H1 (cell line): ENCODE data around the gene HOXA6. TPM values are rescaled to one million over a fixed set of nuclear protein-coding genes. Genes with fewer than 3 reads are reported as not detected.
A peak's percentile ranks its signal among the peaks of the same experiment; 100 is the strongest.

Experiments used
- ATF3 ChIP-seq: IDR thresholded peaks from 2 replicates; pipeline ENCODE4 v1.6.1; 2011; ENCODE audit warnings: low read depth, mild to moderate bottlenecking, low read length; ENCODE audit not compliant: insufficient read depth
- CEBPB ChIP-seq: IDR thresholded peaks from 2 replicates; pipeline ENCODE4 v1.6.1; 2012; ENCODE audit warnings: low read depth, low read length
- CHD7 ChIP-seq: fragments of 300-600 bp; sonication (generic); IDR thresholded peaks from 2 replicates; pipeline ENCODE4 v1.7.1; 2012; ENCODE audit warnings: low read length, moderate library complexity, mild to moderate bottlenecking, inconsistent platforms; ENCODE audit not compliant: insufficient replicate concordance
- EZH2 ChIP-seq: fragments of 200-600 bp; sonication (generic); IDR thresholded peaks from 2 replicates; pipeline ENCODE4 v1.7.1; 2012; ENCODE audit warnings: low read depth, mild to moderate bottlenecking, moderate library complexity, low read length, inconsistent platforms; ENCODE audit not compliant: severe bottlenecking
- MAX ChIP-seq: IDR thresholded peaks from 2 replicates; pipeline ENCODE4 v1.6.1; 2012; ENCODE audit warnings: inconsistent platforms
- POLR2AphosphoS5 ChIP-seq: IDR thresholded peaks from 2 replicates; pipeline ENCODE4 v1.6.1; 2011; ENCODE audit warnings: low read depth, low read length
- RAD21 ChIP-seq, 2 experiments: IDR thresholded peaks in 1 of 2; conservative IDR thresholded peaks in 1 of 2; 2 replicates each; pipeline ENCODE4 v1.6.1; 2011; ENCODE audit warnings: low read depth in 2 of 2, low read length in 2 of 2, improper control_type of control experiment in 1 of 2, inconsistent platforms in 1 of 2, mild to moderate bottlenecking in 1 of 2, moderate library complexity in 1 of 2
- RBBP5 ChIP-seq: IDR thresholded peaks from 2 replicates; pipeline ENCODE4 v1.7.1; 2012; ENCODE audit warnings: low read depth, mild to moderate bottlenecking, inconsistent platforms, low read length, moderate library complexity, borderline replicate concordance
- SIN3A ChIP-seq, 2 experiments: IDR thresholded peaks in 1 of 2; conservative IDR thresholded peaks in 1 of 2; 2 replicates each; pipeline ENCODE4 v1.6.1; 2011 to 2012; ENCODE audit warnings: low read length in 2 of 2, improper control_type of control experiment in 1 of 2, low read depth in 1 of 2, mild to moderate bottlenecking in 1 of 2
- polyA plus RNA-seq, 7 experiments: library from polyadenylated mRNA; depleted of rRNA in 3 of 7; stranded (reverse) in 5 of 7; unstranded in 2 of 7; fragments of >200 nt in 5 of 7; fragments of 200-250 nt in 2 of 7; gene quantifications; 1 replicate in 5 of 7; 2 replicates in 1 of 7; 4 replicates in 1 of 7; pipeline versions ENCODE4 v1.2.1 to v1.2.3, GENCODE V29; 2011 to 2013; ENCODE audit warnings: missing spikeins in 2 of 7, mixed read lengths in 2 of 7
- total RNA-seq: library from RNA; stranded (reverse); fragmentation: NEBNext Ultra II Directional; extraction: Animal tissue kit (Norgen Biotek cat#: 25700); gene quantifications from 2 replicates; pipeline ENCODE4 v1.2.1, GENCODE V29; 2021

The HOXA6 gene
- total and polyA plus RNA-seq, 2 of the 8 experiments (the other 6 are each of a cell fraction or from before 2014, with no cell fraction given), result not detected

- TF ChIP-seq MAX, result no peak
- peak; percentile 7 to 19; a peak in 2 of 4 replicates for TF ChIP-seq RAD21 (IDR thresholded peaks at IDR 0.05 in 1 of 2, conservative IDR thresholded peaks at IDR 0.05 in 1 of 2; ENCODE audit: low read depth in 2 of 2, low read length in 2 of 2)
- TF ChIP-seq ATF3, result no peak
- TF ChIP-seq SIN3A (conservative IDR thresholded peaks at IDR 0.05 in 1 of 2, IDR thresholded peaks at IDR 0.05 in 1 of 2; ENCODE audit: low read depth in 1 of 2, low read length in 2 of 2), result no peak
- TF ChIP-seq POLR2AphosphoS5, result no peak
- TF ChIP-seq EZH2, result peak; percentile 88
- TF ChIP-seq CHD7, result no peak
- no peak for TF ChIP-seq RBBP5
- TF ChIP-seq CEBPB, result no peak
These were observed 5.5 kb downstream of the HOXA6 start (continued) for GRCh38 chr7:27141923-27142579.
